Measurements from ENCODE around the gene DNAH8.

Gene DNAH8

GRCh38 chr6:39073471-39074355, 358.6 kb downstream of the DNAH8 start:
- no peak for TF ChIP-seq CTCF (IDR thresholded peaks at IDR 0.05)

- TF ChIP-seq CTCF (IDR thresholded peaks at IDR 0.05): no peak
Observed at GRCh38 chr6:39074486-39074885, 359.4 kb downstream of the DNAH8 start.

- TF ChIP-seq CTCF (IDR thresholded peaks at IDR 0.05): no peak
Observed at GRCh38 chr6:39075010-39075686, 360.0 kb downstream of the DNAH8 start.

GRCh38 chr6:39075807-39076622, 360.9 kb downstream of the DNAH8 start:
- no peak for TF ChIP-seq CTCF (IDR thresholded peaks at IDR 0.05)

GRCh38 chr6:39076623-39077535, 361.8 kb downstream of the DNAH8 start:
- TF ChIP-seq CTCF (IDR thresholded peaks at IDR 0.05): no peak

- TF ChIP-seq CTCF (IDR thresholded peaks at IDR 0.05): no peak
Observed at GRCh38 chr6:39077882-39078594, 362.9 kb downstream of the DNAH8 start.
